GM11168 (cell line): ENCODE data around the gene PNMA3.
"Not testable (repeated sequence)": the region's sequence is repeated elsewhere in the genome, so short reads cannot be mapped to it uniquely, and the experiment has no call there.

Source experiments
- in situ Hi-C: fragments of 300-500 bp; cut with MboI; formaldehyde crosslinking; loops from one replicate; pipeline ENCODE4 v1.12.0; 2022; ENCODE audit warnings: low sequenced_read_pairs; ENCODE audit not compliant: unreplicated experiment

The PNMA3 gene

DNA sequence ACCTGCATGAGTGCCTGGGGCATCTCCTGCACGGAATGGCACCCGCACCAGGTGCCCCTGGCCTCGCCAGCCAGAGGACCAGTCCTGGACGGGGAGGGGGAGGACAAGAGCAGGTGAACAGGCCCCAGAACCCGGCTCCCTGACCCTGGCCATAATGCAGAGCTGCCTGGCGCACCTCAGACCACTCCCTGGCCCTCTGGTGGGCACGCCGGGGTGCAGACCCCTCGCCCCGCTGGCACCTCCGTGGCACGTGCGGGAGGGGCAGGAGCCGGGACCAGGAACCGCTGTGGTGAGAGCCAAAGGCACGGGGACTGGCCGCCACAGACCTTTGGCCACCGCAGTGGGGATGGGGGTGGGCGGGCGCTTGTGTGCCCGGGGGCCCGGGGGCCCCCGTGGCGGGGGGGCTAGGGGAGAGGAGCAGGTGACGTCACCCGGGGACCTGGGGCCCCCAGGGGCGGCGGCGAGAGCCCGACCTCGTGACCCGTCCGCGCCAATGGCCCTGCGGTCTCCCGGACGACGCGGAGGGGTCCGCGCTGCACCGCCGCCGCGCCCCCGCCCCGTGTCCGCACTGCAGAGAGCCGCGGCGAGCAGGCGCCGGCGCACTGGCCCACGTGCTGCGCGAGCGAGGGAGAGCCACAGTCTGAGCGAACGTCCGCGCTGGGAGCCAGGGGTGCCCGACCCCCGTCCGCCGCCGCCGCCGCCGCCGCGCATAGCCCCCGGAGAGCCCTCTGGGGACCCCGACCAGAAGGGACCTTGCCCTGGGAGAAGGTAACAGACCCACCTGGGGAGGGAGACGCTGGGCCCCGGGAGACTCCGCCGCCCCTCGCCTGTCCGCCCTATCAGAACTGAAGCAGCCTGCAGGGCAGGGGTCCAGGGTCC, at the start of gene PNMA3:
Gene PNMA3, plus strand, starts transcription at position 600 of the 879 bp plus-strand sequence. CDS start 586 bp downstream, outside the sequence.
- in situ Hi-C loops = no loop called here

DNA sequence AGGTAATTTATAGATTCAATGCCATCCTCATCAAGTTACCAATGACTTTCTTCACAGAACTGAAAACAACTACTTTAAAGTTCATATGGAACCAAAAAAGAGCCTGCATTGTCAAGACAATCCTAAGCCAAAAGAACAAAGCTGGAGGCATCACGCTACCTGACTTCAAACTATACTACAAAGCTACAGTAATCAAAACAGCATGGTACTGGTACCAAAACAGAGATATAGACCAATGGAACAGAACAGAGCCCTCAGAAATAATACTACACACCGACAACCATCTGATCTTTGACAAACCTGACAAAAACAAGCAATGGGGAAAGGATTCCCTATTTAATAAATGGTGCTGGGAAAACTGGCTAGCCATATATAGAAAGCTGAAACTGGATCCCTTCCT, 39.1 kb upstream of the PNMA3 start:
- in situ Hi-C loops = not testable (repeated sequence)

DNA sequence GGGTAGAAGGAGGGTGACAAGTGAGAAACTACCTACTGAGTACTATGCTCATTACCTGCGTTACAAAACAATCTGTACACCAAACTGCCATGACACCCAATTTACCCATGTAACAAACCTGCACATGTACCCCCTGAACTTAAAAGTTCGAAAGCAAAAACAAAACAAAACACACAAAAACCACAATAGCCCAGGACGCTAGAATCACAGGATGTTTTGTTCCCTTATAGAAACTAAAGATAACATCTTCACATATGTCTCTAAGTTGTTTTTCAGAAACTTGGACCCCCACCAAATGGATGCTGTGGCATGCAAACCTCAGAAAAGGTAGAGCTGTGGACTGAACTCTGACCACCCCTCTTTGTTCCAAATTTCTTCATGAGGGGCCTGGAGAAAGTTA, 37.1 kb upstream of the PNMA3 start:
- in situ Hi-C loops = no loop called here

GRCh38 chrX:153026501-153026900, 29.8 kb upstream of the PNMA3 start:
- in situ Hi-C loops = not testable (repeated sequence)

DNA sequence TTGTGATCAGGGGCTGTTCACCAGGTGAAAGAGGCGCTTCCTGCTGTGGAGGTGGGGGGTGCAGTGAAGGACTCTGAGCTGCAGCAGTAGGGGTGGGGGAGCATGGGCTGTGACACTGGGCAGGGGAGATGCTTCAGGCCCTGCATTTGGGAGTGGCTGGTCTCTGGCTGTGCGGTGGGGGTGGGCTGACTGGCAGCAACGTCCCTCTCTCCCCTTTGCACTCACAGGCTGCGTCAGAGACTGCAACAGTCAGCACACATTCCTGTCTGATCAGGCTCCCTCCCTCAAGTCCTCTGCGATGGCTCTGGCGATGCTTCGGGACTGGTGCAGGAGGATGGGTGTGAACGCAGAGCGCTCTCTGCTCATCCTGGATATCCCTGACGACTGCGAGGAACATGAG, 27.8 kb upstream of the PNMA3 start:
- in situ Hi-C loops = not testable (repeated sequence)

DNA sequence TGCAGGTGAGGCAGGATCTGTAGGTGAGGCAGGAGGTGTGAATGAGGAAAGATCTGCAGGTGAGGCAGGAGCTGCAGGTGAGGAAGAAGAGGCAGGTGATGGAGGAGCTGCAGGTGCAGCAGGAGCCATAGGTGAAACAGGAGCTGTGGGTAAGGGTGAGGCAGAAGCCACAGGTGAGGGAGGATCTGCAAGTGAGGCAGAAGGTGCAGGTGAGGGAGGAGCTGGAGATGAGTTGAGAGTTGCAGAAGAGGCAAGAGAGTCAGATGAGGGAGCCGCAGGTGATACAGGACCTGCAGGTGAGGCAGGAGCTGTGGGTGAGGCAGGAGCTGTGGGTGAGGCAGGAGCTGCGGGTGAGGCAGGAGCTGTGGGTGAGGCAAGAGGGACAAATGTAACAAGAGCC, 27.1 kb upstream of the PNMA3 start:
- in situ Hi-C loops = no loop called here

- in situ Hi-C loops = no loop called here
These were observed 26.4 kb upstream of the PNMA3 start for GRCh38 chrX:153029875-153030274.

DNA sequence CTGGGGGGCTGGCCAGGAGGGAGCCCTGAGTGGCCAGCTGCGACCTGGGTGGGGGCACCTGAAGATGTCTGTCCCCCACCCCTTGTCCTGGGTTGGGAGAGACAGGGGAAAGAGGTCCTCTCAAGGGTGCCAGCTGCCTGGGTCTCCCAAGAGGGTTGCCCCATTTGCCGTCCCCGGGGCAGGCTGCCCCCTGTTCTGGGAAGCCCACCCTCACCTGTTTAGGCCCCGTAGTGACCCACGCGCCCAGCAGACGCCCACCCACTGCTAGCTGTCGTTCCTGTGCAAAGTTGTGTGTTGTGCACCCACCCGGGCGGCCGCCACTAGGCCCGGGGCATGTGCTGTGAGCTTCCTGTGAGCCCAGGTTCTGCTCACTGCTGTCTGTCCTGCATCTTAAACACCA, 25.5 kb upstream of the PNMA3 start:
- in situ Hi-C loops = no loop called here

DNA sequence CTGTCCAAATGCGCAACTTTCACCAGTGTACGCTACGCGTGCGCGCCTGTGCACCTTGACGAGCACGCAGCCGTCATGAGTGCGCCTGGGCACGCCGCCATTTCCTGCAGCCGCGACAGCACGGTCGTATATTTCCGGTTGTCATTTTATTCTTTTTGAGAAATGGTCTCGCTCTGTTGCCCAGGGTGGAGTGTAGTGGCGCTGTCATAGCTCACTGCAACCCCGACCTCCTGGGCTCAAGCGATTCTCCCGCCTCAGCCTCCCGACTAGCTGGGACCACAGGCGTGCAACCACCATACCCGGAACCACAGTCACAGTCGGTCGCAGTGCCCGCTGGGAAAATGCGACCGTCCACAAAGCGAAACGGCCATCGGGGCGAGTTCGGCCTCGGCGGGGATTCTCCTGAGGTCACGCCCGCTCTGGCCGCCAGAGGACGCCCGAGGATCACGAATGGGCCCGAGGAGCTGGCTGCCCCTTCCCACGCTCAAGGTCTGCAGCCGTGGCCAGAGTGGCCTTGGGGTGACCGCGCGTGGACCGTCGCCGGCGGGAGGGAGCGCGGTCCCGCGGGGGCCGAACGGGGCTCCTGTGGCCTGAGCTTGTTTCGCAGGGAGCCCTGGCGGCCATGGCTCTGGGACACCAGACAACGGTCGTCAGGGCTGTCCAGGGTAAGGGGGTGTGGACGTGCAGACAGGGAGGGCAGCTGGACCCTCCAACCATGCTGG, 23.7 kb upstream of the PNMA3 start:
- in situ Hi-C loops = no loop called here

DNA sequence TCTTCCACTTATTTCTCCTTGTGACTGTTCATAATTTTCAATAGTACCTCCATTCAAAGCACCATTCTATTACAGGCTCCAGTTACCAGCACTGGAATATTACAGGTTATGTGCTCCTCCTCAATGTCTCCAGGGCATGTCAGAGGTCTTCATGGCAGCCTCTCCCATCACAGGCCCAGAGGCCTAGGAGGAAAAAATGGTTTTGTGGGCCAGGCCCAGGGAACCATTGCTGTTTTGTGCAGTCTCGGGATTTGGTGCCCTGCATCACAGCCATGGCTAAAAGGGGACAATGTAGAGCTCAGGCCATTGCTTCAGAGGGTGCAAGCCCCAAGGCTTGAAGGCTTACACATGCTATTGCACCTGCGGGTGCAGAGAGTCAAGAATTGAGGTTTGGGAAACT, 7.2 kb upstream of the PNMA3 start:
- in situ Hi-C loops = no loop called here

DNA sequence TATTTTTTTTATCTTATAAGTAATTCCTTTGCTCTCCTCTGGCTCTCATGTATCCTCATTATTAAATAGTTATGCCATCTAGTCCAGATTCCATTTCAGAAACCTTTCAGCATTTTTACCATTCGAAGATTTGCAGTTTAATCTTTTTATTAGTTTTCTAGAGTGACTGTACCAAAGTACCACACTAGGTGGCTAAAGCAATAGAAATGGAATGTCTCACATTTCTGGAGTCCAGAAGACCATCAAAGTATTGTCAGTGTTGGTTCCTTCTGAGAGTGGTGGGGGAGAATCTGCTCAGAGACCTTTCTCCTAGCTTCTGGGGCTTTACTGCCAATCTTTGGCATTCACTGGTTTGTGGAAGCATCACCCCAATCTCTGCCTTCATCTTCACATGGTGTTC, 3.7 kb upstream of the PNMA3 start:
- in situ Hi-C loops = no loop called here

DNA sequence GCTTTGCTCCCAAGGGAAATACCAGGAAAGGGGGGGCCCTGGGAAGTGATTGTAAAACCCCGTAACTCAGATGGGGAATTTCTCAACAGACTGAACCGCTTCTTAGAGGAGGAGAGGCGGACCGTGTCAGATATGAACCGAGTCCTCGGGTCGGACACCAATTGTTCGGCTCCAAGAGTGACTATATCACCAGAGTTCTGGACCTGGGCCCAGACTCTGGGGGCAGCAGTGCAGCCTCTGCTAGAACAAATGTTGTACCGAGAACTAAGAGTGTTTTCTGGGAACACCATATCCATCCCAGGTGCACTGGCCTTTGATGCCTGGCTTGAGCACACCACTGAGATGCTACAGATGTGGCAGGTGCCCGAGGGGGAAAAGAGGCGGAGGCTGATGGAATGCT, 1.0 kb downstream of the PNMA3 start:
- in situ Hi-C loops = no loop called here

GRCh38 chrX:153059191-153060094, 3.2 kb downstream of the PNMA3 start:
- in situ Hi-C loops = no loop called here

GRCh38 chrX:153060095-153060445, 3.8 kb downstream of the PNMA3 start:
- in situ Hi-C loops = no loop called here

DNA sequence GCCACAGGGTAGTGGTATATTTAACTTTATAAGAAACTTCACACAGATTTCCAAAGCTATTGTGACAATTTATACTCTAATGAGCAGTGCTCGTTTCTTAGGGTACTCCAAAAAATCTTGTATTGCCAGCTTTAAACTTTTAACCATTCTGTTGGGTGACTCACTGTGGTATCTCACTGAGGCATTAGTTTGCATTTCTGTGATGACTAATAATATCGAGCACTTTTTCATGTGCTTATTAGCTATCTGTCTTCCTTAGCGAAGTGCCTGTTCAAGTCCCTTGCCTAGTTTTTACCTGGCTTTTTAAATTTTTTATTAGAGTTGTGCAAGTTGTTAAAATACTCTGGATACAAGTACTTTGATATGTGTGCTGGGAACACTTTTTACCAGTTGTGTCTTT, 5.5 kb downstream of the PNMA3 start:
- in situ Hi-C loops = no loop called here

DNA sequence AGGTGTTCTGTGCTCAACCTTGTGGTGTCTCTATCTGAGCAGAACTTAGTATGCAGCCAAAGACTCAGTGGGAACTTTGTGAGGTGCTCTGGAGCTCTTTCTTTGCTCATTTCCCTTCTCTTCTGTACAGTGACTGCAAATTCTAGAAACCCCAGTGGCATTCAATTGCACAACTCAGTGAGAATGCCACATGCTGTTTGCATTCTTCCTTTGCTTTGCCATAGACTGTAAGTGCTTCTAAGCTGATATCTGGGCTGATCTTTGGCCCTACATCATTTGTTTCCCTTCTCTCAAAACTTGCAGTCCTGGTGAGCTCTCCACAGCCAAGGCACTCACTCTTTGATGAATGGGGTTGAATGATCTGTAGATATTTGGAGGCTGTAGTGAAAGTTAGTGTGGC, 7.0 kb downstream of the PNMA3 start:
- in situ Hi-C loops = no loop called here

DNA sequence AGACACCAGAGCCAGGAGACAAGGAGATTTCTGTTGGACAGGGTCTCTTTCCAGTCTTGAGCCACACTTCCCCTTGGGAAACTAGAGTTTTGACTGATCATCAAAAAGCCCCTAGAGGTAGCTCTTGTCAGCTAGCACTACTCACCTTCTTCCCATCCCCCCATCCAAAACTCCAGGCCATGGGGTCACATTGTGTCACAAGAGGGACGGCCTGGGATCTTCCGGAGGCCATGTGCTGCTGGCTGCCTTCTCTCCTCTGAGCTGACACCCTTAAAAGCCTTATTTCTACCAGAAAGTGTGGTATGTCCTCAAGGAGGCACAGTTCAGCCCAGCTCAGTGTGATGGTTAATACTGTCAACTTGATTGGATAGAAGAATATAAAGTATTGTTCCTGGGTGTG, 7.8 kb downstream of the PNMA3 start:
- in situ Hi-C loops = no loop called here

DNA sequence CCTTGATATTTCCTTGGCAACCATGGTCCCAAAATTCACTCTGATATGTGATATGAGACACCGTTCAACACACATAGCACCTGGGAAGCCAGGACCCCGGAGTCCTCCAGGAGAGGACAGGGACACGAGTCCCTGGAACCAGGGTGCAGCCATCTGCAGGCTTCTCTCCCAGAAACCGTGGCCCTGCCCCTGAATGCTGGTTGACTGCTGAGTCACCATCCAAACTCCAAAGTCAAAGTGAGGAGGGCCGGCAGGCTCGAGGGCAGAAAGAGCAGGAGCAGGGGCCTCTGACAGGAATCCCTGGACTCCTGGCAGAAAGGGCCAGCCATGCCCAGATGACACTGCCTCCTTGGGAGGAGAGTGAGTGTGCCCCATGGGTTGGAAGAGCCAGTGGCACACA, 9.1 kb downstream of the PNMA3 start:
- in situ Hi-C loops = no loop called here

GRCh38 chrX:153066402-153066801, 10.1 kb downstream of the PNMA3 start:
- in situ Hi-C loops = not testable (repeated sequence)

DNA sequence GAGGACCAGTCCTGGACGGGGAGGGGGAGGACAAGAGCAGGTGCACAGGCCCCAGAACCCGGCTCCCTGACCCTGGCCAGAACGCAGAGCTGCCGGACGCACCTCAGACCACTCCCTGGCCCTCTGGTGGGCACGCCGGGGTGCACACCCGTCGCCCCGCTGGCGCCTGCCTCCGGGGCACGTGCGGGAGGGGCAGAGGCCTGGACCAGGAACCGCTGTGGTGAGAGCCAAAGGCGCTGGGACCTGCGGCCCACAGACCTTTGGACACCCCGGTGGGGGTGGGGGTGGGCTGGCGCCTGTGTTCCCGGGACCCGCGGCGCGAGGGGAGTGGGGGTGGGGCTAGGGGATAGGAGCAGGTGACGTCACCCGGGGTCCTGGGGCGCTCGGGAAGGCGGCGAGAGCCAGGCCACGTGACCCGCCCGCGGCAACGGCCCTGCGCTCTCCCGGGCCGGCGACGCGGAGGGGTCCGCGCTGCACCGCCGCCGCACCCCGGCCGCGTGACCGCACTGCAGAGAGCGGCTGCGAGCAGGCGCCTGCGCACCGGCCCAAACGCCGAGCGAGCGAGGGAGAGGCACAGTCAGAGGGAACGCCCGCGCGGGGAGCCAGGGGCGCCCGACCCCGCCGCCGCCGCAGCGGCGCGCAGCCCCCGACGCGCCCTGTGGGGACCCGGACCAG, 15.8 kb downstream of the PNMA3 start, which contains the start of gene PNMA6A:
Gene PNMA6A, plus strand, starts transcription at position 546 of the 675 bp plus-strand sequence. CDS start 609 bp downstream, outside the sequence.
- in situ Hi-C loops = not testable (repeated sequence)
